ENCODE data around the gene PNKP. TPM values are rescaled to one million over a fixed set of nuclear protein-coding genes. Genes with fewer than 3 reads are reported as not detected.

The PNKP gene
- total RNA-seq = 49.9 TPM

DNA sequence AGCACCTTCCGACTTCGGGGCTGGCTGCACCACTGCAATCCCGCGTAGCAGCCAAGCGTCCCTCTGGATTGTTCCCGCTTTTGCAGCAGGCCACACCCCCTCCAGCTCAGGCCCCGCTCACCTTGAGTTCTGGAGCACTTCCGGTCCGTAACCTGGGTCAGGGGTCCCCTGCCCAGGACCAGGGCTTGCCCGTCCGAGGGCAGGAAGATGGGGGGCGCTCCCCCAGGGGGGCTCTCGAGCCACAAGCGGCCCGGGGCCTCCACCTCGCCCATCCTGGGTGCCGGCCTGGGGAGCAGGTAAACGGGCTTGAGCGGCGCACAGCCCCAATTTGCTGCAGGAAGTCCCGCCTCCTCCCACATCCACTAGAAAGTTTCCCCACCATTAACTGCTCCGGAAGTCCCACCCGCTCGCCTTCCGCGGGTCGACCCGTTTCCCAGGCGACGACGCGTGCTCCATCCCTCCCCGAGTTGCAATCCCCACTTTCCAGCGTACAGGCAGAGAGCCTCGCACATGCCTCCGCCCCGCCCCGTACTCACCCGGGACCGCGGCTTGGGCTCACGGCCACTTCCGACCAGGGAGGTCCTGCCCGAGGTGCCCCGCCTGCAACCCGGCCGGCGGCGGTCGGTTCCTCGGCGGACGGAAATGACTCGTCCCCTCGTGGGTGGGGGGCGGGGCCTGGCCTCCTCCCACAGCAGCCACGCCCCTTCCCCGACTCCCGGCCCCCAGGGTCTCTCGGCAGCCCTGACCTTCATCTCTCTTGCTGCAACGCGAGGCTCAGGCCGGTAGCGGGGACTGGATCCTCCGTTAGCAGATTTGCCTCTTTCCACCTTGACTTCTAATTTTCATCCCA lies at the start of gene PNKP:
Gene PNKP, minus strand, starts transcription at position 644 of the 850 bp plus-strand sequence. Its CDS starts 372 bp downstream, at position 272.

DNA sequence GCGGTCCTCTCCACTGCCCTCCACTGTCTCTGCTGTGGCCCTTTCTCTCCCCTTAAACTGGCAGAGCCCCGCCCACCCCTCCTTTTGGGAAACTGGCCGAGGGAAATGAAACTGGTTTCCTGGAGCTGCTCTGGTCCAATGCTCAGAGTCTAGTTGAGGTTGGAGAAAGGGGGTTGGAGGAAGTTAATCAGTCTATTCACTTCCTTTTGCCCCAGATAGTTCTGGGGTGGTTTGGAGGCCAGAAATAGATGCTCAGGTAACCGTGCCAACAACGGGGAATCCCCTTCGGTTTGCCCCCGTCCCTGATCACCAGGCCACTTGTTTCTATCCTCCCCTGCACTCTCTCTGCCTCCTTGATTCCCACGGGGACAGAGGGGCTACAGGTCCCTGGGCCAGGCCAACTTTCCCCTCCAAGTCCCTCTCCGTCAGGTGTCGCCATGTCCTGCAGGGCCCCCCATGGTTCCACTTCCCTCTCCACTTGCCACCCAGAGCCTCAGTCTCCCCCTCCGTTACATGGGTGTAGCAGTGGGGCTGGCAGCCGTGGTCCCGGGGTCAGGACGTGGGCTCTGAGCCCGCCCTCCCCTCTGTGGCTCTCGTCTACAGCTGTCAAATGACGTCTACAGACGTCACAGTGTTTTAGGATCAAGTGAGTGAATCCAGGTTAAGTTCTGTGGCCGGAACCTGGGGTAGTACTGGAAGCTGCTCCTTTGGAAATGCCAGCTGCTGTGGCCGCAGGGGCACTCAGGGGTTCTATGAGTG lies 29.7 kb upstream of the PNKP start, which contains the start of gene IL4I1:
Gene IL4I1, minus strand, starts transcription at position 25 of the 759 bp plus-strand sequence. CDS start 727 bp downstream, outside the sequence.

DNA sequence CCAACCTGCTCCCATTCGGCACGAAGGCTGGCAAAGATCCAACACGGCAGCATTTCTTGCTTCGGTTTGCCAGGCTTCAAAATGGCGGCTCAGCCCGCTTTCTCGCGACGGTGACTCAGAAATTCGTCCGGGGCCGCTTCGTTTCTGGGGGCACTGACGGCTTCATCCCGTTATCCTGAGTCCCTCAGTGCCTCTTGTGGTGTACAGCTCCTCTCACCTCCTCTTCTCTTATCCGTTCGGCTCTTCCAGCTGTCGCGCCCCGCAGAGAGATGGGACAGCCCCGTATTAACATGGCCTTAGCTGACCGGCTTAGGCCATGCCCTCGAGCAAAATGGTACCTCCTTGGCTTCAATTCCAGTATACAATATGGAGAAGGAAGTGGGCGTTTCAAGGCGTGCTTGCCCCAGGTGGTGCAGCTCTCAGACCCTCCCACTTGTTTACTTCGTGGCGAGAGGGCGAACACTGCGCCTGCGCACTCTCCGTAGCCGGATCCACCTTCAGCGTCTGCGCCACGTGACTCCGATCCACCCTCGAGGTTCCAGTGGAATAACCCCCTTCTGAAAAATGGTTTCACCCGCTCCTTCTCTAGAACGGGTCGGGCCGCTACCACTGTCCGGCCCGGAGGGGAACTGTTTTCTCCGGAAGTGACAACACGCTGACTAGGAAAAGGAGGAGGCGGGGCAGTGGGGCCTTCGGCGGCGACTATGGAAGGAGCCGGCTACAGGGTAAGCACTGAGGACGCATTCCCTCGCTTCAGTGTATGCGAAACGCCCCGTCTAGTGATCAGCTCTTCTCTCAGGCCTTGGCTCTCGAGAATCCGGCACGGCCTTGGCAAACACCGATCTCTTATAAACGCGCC lies 9.9 kb upstream of the PNKP start, which contains the start of the genes AKT1S1 and TBC1D17:
Gene AKT1S1, minus strand, starts transcription at position 336 of the 859 bp plus-strand sequence. CDS start 4,060 bp downstream, outside the sequence.
Gene TBC1D17, plus strand, starts transcription at position 683 of the 859 bp plus-strand sequence. Its CDS starts 22 bp downstream, at position 705.

DNA sequence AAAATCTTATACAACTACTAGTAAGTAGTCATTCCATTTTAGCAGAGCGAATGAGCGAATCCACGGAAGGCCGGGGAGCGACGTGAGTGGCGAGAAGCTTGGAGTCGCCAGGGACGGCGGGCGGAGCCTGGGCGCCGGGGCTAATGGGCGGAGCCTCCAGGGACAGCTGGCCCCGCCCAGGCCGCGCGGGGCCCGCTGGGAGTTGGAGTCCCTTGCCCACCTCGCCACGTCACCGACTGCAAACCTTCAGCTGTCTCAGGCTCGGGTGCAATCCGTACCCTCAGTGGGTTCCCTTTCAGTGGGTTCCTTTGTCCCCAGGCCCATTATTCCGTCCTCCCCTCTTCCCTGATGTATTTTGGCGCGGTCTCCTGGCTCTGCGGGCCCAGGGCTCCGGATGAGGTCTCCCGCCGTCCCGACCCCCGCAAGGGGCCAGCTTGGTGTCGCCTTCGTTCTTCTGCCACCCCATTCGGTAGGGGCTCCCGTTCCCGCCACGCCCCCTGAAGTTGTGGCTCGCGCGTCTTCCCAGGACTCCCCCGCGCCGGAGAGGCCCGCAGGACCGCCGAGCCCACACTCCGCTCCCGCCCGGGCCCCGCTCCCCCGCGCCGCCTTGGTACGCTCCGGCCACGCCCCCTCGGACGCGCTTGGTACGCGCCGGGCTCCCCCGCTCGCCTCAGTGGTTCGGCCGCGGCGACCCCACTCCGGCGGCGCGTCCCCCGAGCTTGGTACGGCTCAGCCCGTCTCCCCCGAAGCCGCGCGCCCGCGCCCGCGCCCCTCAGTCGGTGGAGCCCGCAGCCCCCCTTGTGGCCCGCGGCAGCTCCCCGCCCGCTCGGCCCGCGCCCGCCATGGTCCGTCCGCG lies 16.7 kb downstream of the PNKP start, which contains the start of gene PTOV1:
Gene PTOV1, plus strand, starts transcription at position 673 of the 856 bp plus-strand sequence.

DNA sequence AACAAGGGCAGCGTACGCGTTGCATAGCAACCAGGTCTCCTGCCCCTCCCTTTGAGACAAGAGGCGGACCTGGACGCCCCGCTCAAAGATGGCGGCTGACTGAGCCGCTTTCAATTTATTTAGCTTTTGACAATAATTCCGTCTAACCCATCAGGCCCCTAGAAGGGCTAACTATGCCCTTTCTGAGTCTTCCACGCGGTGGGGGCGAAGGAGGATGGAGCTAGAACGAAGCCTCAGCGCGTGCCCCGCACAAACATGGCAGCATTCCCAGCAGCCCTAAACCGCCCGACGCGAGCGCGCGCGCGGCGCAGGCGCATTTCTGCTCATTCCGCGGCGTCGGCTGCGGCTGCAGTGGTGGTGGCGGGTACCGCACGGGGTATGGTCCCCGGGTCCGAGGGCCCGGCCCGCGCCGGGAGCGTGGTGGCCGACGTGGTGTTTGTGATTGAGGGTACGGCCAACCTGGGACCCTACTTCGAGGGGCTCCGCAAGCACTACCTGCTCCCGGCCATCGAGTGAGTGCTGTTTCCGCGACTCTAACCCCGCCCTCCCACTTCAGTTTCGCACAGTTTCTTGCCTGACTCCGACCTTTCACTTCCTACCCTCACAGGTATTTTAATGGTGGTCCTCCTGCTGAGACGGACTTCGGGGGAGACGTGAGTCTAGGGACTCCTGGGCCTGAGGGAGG lies 49.3 kb downstream of the PNKP start, which contains the start of gene MED25:
Gene MED25, plus strand, starts transcription at position 326 of the 685 bp plus-strand sequence. Its CDS starts 53 bp downstream, at position 379.

DNA sequence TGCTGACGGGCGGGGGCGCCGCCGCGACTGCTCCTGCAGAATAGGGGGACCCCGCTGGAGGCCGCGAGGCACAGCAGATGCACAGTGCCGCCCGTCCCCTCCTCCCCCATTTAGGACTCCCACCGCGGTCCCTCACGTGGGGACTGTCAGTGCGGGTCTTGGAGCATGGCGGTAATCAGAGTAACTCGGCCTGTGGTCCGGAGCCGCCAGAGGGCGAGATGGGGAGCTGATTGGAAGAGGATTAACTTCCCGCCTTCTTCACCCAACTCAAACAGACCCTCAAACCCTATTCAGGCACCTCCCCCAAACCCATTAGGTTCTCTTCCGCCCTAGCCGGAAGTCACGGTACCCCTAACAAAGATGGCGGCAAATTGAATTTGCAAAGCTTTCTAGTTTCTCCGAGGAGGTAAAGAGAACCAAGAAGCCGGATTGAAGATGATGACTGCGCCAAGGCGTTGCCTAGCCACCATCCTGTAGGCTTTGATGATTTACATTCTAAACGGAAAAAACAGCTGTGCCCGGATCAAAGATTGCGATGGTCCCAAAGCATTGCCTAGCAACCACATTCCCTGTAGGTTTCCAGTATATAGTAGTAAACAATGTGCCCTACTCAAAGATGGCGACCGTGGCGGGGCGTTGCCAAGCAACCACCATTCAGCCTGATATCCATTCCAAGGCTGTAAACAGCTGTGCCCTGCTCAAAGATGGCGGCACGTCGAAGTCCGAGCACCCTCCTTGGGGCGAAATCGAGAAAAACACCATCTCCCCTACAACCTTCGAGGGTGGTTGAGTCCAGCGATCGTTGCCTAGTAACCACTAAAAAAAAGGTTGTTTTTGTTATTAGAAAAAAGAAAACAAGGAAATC lies 54.1 kb downstream of the PNKP start, which contains the start of gene FUZ:
Gene FUZ, minus strand, starts transcription at position 296 of the 865 bp plus-strand sequence. Its CDS starts 186 bp downstream, at position 110.

Other genes starting within 250 kb of the PNKP start
- 6.5 TPM for gene RRAS, start 227.4 kb downstream of the PNKP start, total RNA-seq
- 28.2 TPM for gene SCAF1, start 225.4 kb downstream of the PNKP start, total RNA-seq
- 51.1 TPM for gene IRF3, start 201.7 kb downstream of the PNKP start, total RNA-seq
- 3.1 TPM for gene BCL2L12, start 201.6 kb downstream of the PNKP start, total RNA-seq
- gene PRMT1, start 190.3 kb downstream of the PNKP start, total RNA-seq = 298 TPM
- 0.77 TPM for gene ADM5, start 178.0 kb downstream of the PNKP start, total RNA-seq
- gene CPT1C, start 176.5 kb downstream of the PNKP start, total RNA-seq = 40.4 TPM
- gene TSKS, start 104.3 kb downstream of the PNKP start, total RNA-seq = 0.22 TPM
- 61.0 TPM for gene AP2A1, start 100.6 kb downstream of the PNKP start, total RNA-seq
- 38.7 TPM for gene FUZ, start 54.3 kb downstream of the PNKP start, total RNA-seq
- 44.2 TPM for gene MED25, start 49.3 kb downstream of the PNKP start, total RNA-seq
- gene PTOV1, start 16.4 kb downstream of the PNKP start, total RNA-seq = 126 TPM
- gene AKT1S1, start 9.8 kb upstream of the PNKP start, total RNA-seq = 7.8 TPM
- 24.8 TPM for gene TBC1D17, start 10.1 kb upstream of the PNKP start, total RNA-seq
- gene IL4I1, start 29.3 kb upstream of the PNKP start, total RNA-seq = 0.27 TPM
- 4.0 TPM for gene ATF5, start 61.6 kb upstream of the PNKP start, total RNA-seq
- 53.2 TPM for gene NUP62, start 61.9 kb upstream of the PNKP start, total RNA-seq
- 1.3 TPM for gene SIGLEC11, start 93.6 kb upstream of the PNKP start, total RNA-seq
- 43.3 TPM for gene VRK3, start 157.8 kb upstream of the PNKP start, total RNA-seq
- gene ZNF473, start 158.4 kb upstream of the PNKP start, total RNA-seq = 18.7 TPM

Data from camera-type eye (tissue), 1 donor.